DND-41 (cell line): ENCODE measurements around the gene MOB3B.

Source experiments
- ATAC-seq: fragments of 200-7000 bp; cut with Tn5 transposase; 3 replicates; pipeline ENCODE4 v1.9.1; 2021; ENCODE audit warnings: low read depth; ENCODE audit not compliant: insufficient read depth
- DNase-seq: peaks from one replicate; pipeline ENCODE4 v3.0.0-alpha.2; 2020
- H2AFZ ChIP-seq: 2 replicates; pipeline ENCODE4 v1.6.0; 2012; ENCODE audit warnings: low read depth, low read length
- H3K27ac ChIP-seq: 2 replicates; pipeline ENCODE4 v1.5.1; 2012; ENCODE audit warnings: low read length, inconsistent platforms
- H3K27me3 ChIP-seq: fragments of 200-600 bp; sonication (generic); 2 replicates; pipeline ENCODE4 v1.6.0; 2012; ENCODE audit warnings: low read length, mild to moderate bottlenecking, inconsistent platforms; ENCODE audit not compliant: insufficient read depth, poor library complexity
- H3K36me3 ChIP-seq: 2 replicates; pipeline ENCODE4 v1.5.1; 2012; ENCODE audit warnings: low read length, inconsistent platforms; ENCODE audit not compliant: insufficient read depth
- H3K4me1 ChIP-seq: 2 replicates; pipeline ENCODE4 v1.5.1; 2012; ENCODE audit warnings: mild to moderate bottlenecking, low read length; ENCODE audit not compliant: insufficient read depth
- H3K4me2 ChIP-seq: 2 replicates; pipeline ENCODE4 v1.6.0; 2012; ENCODE audit warnings: mild to moderate bottlenecking, moderate library complexity, low read length, inconsistent platforms; ENCODE audit not compliant: insufficient read depth
- H3K4me3 ChIP-seq, 2 experiments: fragments of 200-600 bp in 1 of 2; shearing (Covaris generic) in 1 of 2; 2 replicates each; pipeline ENCODE4 v1.5.1; 2012 to 2016; ENCODE audit warnings: inconsistent platforms in 2 of 2, low read length in 2 of 2, mild to moderate bottlenecking in 2 of 2, low read depth in 1 of 2, moderate library complexity in 1 of 2
- H3K79me2 ChIP-seq: 2 replicates; pipeline ENCODE4 v1.6.0; 2012; ENCODE audit warnings: low read length, inconsistent platforms; ENCODE audit not compliant: insufficient read depth
- H3K9ac ChIP-seq: 2 replicates; pipeline ENCODE4 v1.6.0; 2012; ENCODE audit warnings: low read depth, mild to moderate bottlenecking, inconsistent platforms, low read length, moderate library complexity
- H3K9me3 ChIP-seq: 2 replicates; pipeline ENCODE4 v1.5.1; 2012; ENCODE audit warnings: low read length, moderate library complexity, mild to moderate bottlenecking, inconsistent platforms; ENCODE audit not compliant: insufficient read depth, severe bottlenecking
- H4K20me1 ChIP-seq: 2 replicates; pipeline ENCODE4 v1.6.0; 2012; ENCODE audit warnings: low read length; ENCODE audit not compliant: insufficient read depth
- EZH2 ChIP-seq: IDR thresholded peaks from 3 replicates; pipeline ENCODE4 v1.6.1; 2012; ENCODE audit warnings: borderline replicate concordance, low read depth, mild to moderate bottlenecking, moderate library complexity, low read length, inconsistent platforms; ENCODE audit not compliant: severe bottlenecking
- TF ChIP-seq, protein P1 (sequence below): IDR thresholded peaks from 2 replicates; pipeline ENCODE4 v1.5.1; 2012; ENCODE audit warnings: borderline replicate concordance, low read length, moderate library complexity, mild to moderate bottlenecking; ENCODE audit not compliant: poor library complexity, severe bottlenecking; ENCODE audit errors: extremely low read depth

Gene MOB3B

DNA sequence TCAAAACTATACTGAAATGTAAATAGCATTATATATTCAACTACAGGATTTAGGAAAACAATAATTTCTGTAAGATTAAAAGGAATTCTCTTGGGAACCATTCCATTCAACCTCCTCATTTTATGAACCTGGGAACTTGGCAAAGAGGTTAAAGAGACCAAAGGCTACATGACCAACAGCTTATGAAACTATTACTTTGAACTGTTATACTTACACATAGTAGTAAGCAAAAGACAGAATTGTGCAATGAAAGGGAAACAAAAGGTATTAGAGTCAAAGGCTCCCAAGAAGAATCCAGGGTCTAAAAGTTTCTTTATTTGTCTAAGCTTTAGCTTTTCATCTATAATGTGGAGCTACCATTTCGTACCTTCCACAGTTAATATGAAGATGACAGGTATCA lies 36.5 kb upstream of the MOB3B start:
- Histone ChIP-seq H3K27ac (no peak overlapping the region), H3K9ac (no peak overlapping the region), H3K9me3 (no peaks in the 10 kb centered on the region), H3K4me2 (no peak overlapping the region), H3K4me1 (no peaks in the 10 kb centered on the region), H4K20me1 (no peaks in the 10 kb centered on the region), H3K36me3 (peaks cover 1% of the 10 kb centered on the region; the same call in 1 of the 2 replicates), H3K79me2 (no peaks in the 10 kb centered on the region), H2AFZ (no peak overlapping the region), H3K4me3 (no peak overlapping the region), H3K27me3 (no peaks in the 10 kb centered on the region)
- TF ChIP-seq EZH2 = no peak
- TF ChIP-seq, protein P1, sequence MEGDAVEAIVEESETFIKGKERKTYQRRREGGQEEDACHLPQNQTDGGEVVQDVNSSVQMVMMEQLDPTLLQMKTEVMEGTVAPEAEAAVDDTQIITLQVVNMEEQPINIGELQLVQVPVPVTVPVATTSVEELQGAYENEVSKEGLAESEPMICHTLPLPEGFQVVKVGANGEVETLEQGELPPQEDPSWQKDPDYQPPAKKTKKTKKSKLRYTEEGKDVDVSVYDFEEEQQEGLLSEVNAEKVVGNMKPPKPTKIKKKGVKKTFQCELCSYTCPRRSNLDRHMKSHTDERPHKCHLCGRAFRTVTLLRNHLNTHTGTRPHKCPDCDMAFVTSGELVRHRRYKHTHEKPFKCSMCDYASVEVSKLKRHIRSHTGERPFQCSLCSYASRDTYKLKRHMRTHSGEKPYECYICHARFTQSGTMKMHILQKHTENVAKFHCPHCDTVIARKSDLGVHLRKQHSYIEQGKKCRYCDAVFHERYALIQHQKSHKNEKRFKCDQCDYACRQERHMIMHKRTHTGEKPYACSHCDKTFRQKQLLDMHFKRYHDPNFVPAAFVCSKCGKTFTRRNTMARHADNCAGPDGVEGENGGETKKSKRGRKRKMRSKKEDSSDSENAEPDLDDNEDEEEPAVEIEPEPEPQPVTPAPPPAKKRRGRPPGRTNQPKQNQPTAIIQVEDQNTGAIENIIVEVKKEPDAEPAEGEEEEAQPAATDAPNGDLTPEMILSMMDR = no peak
- no peak for ATAC-seq
- DNase-seq = no peak

DNA sequence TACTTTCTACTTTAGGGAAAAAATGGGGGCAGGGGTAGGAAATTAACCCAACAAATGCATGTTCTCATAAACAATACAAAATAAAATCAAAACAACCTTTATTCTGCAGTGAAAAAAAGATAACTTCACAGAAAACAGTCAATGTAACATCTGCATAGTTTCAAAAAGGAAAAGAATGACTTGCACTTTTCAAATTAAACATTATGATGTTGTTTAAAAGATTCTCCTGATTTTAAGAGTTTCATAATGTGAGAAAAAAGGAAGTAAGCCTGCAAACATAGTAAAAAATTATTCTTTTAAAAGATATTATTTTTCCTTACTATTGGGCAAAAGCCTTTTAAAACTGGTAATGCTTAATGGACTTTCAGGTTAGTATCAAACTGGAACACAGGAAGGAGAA lies 36.1 kb upstream of the MOB3B start:
- Histone ChIP-seq H3K36me3 (peaks cover 5% of the 10 kb centered on the region; the same call in 1 of the 2 replicates), H3K4me1 (no peaks in the 10 kb centered on the region), H3K27me3 (no peaks in the 10 kb centered on the region), H3K9me3 (no peaks in the 10 kb centered on the region), H3K4me2 (no peak overlapping the region), H4K20me1 (no peaks in the 10 kb centered on the region), H3K9ac (no peak overlapping the region), H3K27ac (no peak overlapping the region), H3K79me2 (no peaks in the 10 kb centered on the region), H2AFZ (no peak overlapping the region), H3K4me3 (no peak overlapping the region)
- TF ChIP-seq EZH2 = no peak
- TF ChIP-seq, protein P1 = no peak
- DNase-seq (no peak), ATAC-seq (no peak)

DNA sequence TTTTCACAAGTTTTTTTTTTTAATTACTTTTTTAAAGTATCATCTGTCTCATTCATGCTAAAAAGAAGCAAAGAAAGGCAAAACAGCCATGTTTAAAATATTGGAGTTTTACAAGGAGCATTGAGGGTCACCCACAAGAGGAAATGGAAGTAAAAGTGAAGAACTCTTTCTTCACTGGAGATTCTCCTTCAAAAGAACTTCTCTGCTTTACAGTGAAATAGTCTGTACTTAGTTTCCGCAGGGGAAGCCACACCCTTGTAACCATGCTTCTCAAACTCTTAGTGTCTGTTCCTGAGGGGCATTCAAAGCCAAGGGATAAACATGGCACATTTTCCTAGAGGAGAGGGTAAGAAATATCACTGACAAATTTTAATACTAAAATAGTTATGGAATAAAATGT lies 35.1 kb upstream of the MOB3B start:
- Histone ChIP-seq H4K20me1 (no peaks in the 10 kb centered on the region), H3K27ac (no peak overlapping the region), H3K4me3 (no peak overlapping the region), H3K4me2 (no peak overlapping the region), H3K36me3 (peaks cover 5% of the 10 kb centered on the region; the same call in 1 of the 2 replicates), H3K9ac (no peak overlapping the region), H3K9me3 (no peaks in the 10 kb centered on the region), H3K27me3 (no peaks in the 10 kb centered on the region), H3K79me2 (no peaks in the 10 kb centered on the region), H3K4me1 (no peaks in the 10 kb centered on the region), H2AFZ (no peak overlapping the region)
- ATAC-seq = no peak
- DNase-seq = no peak
- TF ChIP-seq, protein P1 = no peak
- TF ChIP-seq EZH2 = no peak

DNA sequence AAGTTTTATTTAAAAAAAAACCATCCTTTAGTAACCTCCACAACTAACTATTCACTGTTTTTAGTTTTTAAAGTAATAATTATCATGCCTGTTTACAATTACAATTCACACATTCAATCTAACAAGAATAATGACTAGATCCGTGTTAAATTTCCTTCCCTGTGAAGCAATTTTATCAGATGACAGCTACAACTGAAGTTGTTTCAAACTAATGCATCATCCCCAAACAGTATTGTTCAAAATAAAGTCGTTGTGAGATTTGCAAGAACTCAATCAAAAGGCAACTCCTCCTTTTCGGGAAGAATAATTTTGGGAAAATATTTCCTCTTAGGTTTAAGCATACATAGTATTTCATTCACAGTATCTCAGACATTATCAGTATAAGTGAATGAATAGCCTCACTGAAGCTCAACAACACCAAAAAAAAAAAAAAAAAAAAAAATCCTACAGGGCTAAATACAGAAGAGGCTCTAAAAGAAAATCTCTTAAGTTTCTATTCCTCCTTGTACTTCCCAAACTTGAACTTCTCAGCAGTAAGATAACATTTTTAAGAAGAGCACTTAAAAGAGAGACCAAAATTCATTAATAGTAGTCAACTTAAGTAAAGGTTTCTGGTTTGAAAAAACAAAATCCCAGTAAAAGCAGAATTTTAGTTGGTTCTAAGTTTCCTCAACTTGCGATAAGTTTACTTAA lies 34.3 kb upstream of the MOB3B start:
- no peaks in the 10 kb centered on the region for H3K4me1 ChIP-seq
- no peak overlapping the region for H3K27ac ChIP-seq
- no peak overlapping the region for H2AFZ ChIP-seq
- DNase-seq (no peak), ATAC-seq (no peak)
- H3K27me3 ChIP-seq = no peaks in the 10 kb centered on the region
- H3K4me3 ChIP-seq = no peak overlapping the region
- no peaks in the 10 kb centered on the region for H4K20me1 ChIP-seq
- H3K9ac ChIP-seq = no peak overlapping the region
- TF ChIP-seq, protein P1 = no peak
- TF ChIP-seq EZH2 = no peak
- no peaks in the 10 kb centered on the region for H3K9me3 ChIP-seq
- no peaks in the 10 kb centered on the region for H3K79me2 ChIP-seq
- peaks cover 5% of the 10 kb centered on the region; the same call in 1 of the 2 replicates for H3K36me3 ChIP-seq
- H3K4me2 ChIP-seq = no peak overlapping the region
